Activated effector memory CD4-positive, alpha-beta T cell treated with Interleukin-2 at 50 U/mL for 16 hours (primary cell): ENCODE measurements around the gene ORC5.

Experiments used
- DNase-seq: peaks from one replicate; pipeline ENCODE4 v3.0.0-alpha.2; 2020

The ORC5 gene

GRCh38 chr7:104124469-104124868 lies 83.3 kb downstream of the ORC5 start:
- DNase-seq = no peak

GRCh38 chr7:104123786-104124185 lies 84.0 kb downstream of the ORC5 start:
- no peak for DNase-seq

DNA sequence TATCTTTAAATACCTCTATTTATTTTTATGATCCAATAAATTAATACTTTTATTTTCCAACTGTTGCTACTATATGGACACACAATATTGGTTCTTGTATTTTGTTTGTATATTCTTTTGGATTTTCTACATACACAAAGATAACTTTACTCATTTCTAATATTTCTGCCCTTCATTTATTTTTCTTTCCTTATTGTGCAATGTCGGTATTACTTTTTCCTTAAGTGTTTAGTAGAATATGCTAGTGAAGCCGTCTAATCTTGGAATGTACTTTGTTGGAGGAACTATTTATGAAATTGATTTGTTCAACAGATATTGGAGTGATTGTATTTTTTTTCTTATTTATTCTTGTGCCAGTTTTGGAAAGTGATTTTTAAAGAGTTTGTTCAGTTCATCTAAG lies 94.0 kb downstream of the ORC5 start:
- DNase-seq = no peak

- DNase-seq = no peak
Observed at GRCh38 chr7:104112623-104113022, 95.2 kb downstream of the ORC5 start.

DNA sequence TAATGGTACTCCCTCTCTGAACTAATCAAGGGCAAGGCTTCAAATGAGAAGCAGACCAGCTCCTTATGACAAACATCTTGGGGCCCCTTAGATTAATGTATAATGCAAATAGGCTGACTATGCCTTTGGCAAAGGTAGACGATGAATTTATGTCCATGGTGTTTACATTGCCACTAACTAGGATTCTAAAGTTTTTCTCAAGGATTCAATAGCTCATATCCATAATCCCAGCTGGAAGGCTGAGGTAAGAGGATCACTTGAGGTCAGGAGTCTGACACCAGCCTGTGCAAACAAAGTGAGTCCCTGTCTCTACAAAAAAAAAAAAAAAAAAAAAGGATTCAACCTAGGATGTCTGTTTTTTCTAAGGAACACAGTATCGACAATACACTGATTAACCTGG lies 96.5 kb downstream of the ORC5 start:
- DNase-seq = no peak

DNA sequence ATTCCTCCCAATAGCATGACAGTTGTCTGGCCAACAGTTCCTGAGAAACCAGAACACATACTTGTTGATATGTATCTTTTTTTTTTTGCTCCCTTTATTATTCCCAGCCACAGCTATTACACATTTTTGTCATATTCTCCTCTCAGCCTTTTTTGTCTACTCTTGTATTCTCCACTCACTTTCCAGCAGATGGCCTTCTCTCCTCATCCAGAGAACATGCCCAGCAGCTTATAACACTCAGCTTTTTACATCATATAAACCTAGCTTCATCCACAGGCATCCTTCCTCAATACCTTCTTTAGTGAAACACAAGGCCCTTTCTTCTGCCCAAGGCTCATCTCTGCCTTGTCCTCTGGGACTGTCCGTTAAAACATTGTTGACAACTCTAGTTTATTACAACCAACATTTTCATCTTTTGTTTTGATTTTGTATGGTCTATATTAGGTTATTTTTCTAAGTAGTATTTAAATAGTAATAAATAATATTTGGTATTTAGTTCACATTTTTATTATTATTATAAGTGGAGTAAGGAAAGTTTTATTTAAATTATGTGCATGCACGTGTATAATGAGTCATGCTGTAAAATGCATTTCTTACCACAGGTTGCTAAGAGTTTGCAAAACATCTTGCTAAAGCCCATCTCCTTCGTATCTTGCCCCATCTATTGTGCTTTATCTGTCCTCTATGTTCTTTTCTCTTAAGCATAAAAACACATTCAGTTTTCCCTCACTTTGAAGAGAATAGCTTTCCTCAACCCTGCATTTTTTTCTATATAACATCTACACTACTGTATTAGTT lies 101.5 kb downstream of the ORC5 start:
- no peak for DNase-seq

DNA sequence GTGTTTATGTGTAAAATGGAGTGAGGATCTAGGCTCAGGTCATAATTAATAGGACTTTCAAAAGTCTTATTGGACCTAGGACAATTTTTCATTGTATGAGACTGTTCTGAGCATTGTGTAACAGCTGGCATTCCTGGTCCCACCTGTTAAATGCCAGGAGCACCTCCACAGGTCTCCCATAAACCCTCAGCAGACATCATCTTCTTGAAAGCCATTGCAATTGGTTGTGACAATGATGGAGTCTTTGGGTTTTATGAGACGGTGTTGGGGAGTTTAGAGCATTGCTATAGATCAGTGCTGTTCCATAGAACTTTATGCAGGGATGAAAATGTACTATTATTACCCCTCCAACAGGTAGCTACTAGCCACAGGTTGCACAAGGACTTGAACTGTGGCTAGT lies 108.9 kb downstream of the ORC5 start:
- DNase-seq = no peak

- DNase-seq = no peak
Observed at GRCh38 chr7:104096683-104097082, 111.1 kb downstream of the ORC5 start.

DNA sequence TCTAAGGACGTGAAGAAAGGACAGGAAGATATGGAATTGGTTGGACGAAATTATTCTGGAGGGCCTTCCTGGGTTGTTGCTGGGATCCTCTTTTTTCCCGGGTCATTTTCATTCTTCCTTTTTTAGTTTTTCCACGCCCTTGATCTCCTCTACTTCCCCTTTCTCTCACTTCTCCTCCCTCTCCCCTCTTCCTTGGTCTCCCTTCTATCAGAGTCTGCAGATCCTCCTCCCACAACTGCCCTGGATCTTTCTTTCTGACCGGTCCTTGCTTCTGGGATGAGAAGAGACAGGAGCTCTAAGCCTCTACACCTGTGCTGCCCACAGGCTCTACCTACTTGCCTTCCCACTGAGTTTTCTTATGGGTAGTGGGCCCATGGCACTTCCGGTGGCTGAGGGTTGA lies 114.7 kb downstream of the ORC5 start:
- DNase-seq = no peak

DNA sequence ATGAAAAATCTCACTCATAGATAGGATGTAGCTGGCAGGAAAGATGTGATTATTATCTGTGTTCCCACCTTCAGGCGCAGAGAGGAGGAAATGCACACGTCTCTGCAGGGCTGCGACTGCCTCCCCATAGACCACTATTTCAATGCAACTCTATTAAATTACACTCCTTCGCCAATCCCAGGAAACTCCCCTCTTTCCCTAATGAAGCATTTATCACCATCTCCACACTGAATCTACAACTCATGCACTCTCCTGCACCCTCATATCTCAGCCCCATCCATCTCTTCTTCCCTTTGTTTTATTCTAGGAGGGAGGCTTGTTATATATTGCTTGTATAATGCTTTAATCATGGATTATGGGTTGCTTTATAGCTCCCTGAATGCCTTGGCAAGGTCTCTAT lies 116.6 kb downstream of the ORC5 start:
- DNase-seq = no peak

GRCh38 chr7:104089612-104090011 lies 118.2 kb downstream of the ORC5 start:
- DNase-seq = no peak

DNA sequence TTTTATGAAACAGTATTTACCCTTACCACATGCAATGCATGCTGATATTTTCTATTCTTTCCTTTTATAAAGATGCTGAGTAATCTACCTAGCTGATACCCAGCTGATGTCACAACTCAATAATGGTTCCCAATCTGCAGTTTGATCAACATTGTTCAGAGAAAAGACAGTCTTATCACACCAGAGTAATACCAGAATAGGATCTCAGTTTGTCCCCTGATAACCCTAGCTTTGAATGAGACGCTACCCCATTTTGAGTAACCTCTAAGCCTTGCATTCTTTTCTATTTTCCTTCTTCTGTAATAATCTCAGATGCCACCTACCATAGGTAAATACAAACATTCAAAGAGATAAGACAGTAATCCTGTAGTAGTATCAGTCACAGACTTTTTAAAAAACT lies 118.8 kb downstream of the ORC5 start:
- no peak for DNase-seq
